ENCODE measurements around the gene DOCK10.

DOCK10 gene

GRCh38 chr2:225040856-225041206 is 1.4 kb downstream of the DOCK10 start:
- peak; percentile 49 for DNase-seq

- DNase-seq: no peak
These were observed 2.1 kb downstream of the DOCK10 start for GRCh38 chr2:225040142-225040541.

- no peak for DNase-seq
These were observed 4.1 kb downstream of the DOCK10 start for GRCh38 chr2:225038231-225038523.

GRCh38 chr2:225037415-225038230 is 4.6 kb downstream of the DOCK10 start:
- no peak for DNase-seq

- DNase-seq: no peak
These were observed 5.8 kb downstream of the DOCK10 start for GRCh38 chr2:225036431-225036830.

- no peak for DNase-seq
These were observed 8.6 kb downstream of the DOCK10 start for GRCh38 chr2:225033440-225034318.

- no peak for DNase-seq
These were observed 10.0 kb downstream of the DOCK10 start for GRCh38 chr2:225032246-225032645.

GRCh38 chr2:225031599-225031998 is 10.7 kb downstream of the DOCK10 start:
- no peak for DNase-seq

- DNase-seq: no peak
These were observed 11.4 kb downstream of the DOCK10 start for GRCh38 chr2:225030893-225031292.

- no peak for DNase-seq
These were observed 12.1 kb downstream of the DOCK10 start for GRCh38 chr2:225030203-225030602.

GRCh38 chr2:225028572-225028971 is 13.7 kb downstream of the DOCK10 start:
- DNase-seq: no peak

- no peak for DNase-seq
These were observed 15.1 kb downstream of the DOCK10 start for GRCh38 chr2:225027061-225027762.

- DNase-seq: no peak
These were observed 16.2 kb downstream of the DOCK10 start for GRCh38 chr2:225025917-225026571.

GRCh38 chr2:225022188-225022587 is 20.1 kb downstream of the DOCK10 start:
- DNase-seq: no peak

GRCh38 chr2:225020168-225020849 is 22.0 kb downstream of the DOCK10 start:
- DNase-seq: no peak

GRCh38 chr2:225019105-225019504 is 23.2 kb downstream of the DOCK10 start:
- DNase-seq: no peak

- no peak for DNase-seq
These were observed 24.6 kb downstream of the DOCK10 start for GRCh38 chr2:225017713-225018112.

GRCh38 chr2:225017098-225017685 is 25.1 kb downstream of the DOCK10 start:
- no peak for DNase-seq

- no peak for DNase-seq
These were observed 28.6 kb downstream of the DOCK10 start for GRCh38 chr2:225013425-225014365.

- DNase-seq: no peak
These were observed 30.7 kb downstream of the DOCK10 start for GRCh38 chr2:225011585-225011984.

GRCh38 chr2:225010804-225011203 is 31.5 kb downstream of the DOCK10 start:
- no peak for DNase-seq
